DMS79 (cell line): ENCODE results near the gene NPEPPS.
"Not testable (repeated sequence)": the region's sequence is repeated elsewhere in the genome, so short reads cannot be mapped to it uniquely, and the experiment has no call there.

Experiments
- DNase-seq: peaks from one replicate; lab custom pipeline; 2025; lab: John Stamatoyannopoulos, UW

Gene NPEPPS

GRCh38 chr17:47562406-47562705 lies 31.4 kb downstream of the NPEPPS start:
- DNase-seq = not testable (repeated sequence)

- DNase-seq = not testable (repeated sequence)
Measured at GRCh38 chr17:47567261-47567660, 36.4 kb downstream of the NPEPPS start.

- not testable (repeated sequence) for DNase-seq
Measured at GRCh38 chr17:47572561-47572960, 41.7 kb downstream of the NPEPPS start.

GRCh38 chr17:47582416-47582815 lies 51.5 kb downstream of the NPEPPS start:
- not testable (repeated sequence) for DNase-seq

GRCh38 chr17:47586378-47587055 lies 55.6 kb downstream of the NPEPPS start:
- not testable (repeated sequence) for DNase-seq

- DNase-seq = not testable (repeated sequence)
Measured at GRCh38 chr17:47593522-47593921, 62.6 kb downstream of the NPEPPS start.

- no peak for DNase-seq
Measured at GRCh38 chr17:47603830-47604597, 73.1 kb downstream of the NPEPPS start.

GRCh38 chr17:47604598-47604927 lies 73.7 kb downstream of the NPEPPS start:
- DNase-seq = peak; percentile 55

- DNase-seq = no peak
Measured at GRCh38 chr17:47605011-47605410, 74.1 kb downstream of the NPEPPS start.

GRCh38 chr17:47607481-47607880 lies 76.6 kb downstream of the NPEPPS start:
- DNase-seq = no peak

- no peak for DNase-seq
Measured at GRCh38 chr17:47611372-47612350, 80.8 kb downstream of the NPEPPS start.

- no peak for DNase-seq
Measured at GRCh38 chr17:47615766-47616424, 85.0 kb downstream of the NPEPPS start.

- no peak for DNase-seq
Measured at GRCh38 chr17:47618410-47618809, 87.5 kb downstream of the NPEPPS start.

GRCh38 chr17:47620503-47621245 lies 89.8 kb downstream of the NPEPPS start:
- DNase-seq = no peak

GRCh38 chr17:47621293-47622179 lies 90.6 kb downstream of the NPEPPS start:
- no peak for DNase-seq

GRCh38 chr17:47622180-47622549 lies 91.3 kb downstream of the NPEPPS start:
- no peak for DNase-seq

- no peak for DNase-seq
Measured at GRCh38 chr17:47624727-47625068, 93.8 kb downstream of the NPEPPS start.

GRCh38 chr17:47628014-47628566 lies 97.2 kb downstream of the NPEPPS start:
- no peak for DNase-seq

- DNase-seq = no peak
Measured at GRCh38 chr17:47629826-47630225, 98.9 kb downstream of the NPEPPS start.

GRCh38 chr17:47630614-47631013 lies 99.7 kb downstream of the NPEPPS start:
- DNase-seq = no peak
